PFSK-1 (cell line): ENCODE data around the gene KRTAP22-2.

Source experiments
- FOXP2 ChIP-seq: optimal IDR thresholded peaks from 2 replicates; pipeline ENCODE3; 2011; ENCODE audit warnings: borderline replicate concordance, control low read depth, inconsistent platforms; ENCODE audit not compliant: insufficient read depth; ENCODE audit errors: extremely low read length, extremely low read depth
- POLR2AphosphoS5 ChIP-seq: IDR thresholded peaks from 2 replicates; pipeline ENCODE4 v1.6.1; 2012; ENCODE audit warnings: low read depth, mild to moderate bottlenecking, control low read depth, low read length, moderate library complexity
- SIN3A ChIP-seq: IDR thresholded peaks from 2 replicates; pipeline ENCODE4 v1.6.1; 2012; ENCODE audit warnings: mild to moderate bottlenecking, low read length, moderate library complexity, borderline replicate concordance; ENCODE audit not compliant: insufficient read depth
- TAF1 ChIP-seq: IDR thresholded peaks from 2 replicates; pipeline ENCODE4 v1.6.1; 2012; ENCODE audit warnings: low read length, control low read depth, borderline replicate concordance; ENCODE audit not compliant: insufficient read depth
- TF ChIP-seq, protein P1 (sequence below), 2 experiments: IDR thresholded peaks; 2 replicates each; pipeline versions ENCODE4 v1.6.1 to v1.8.0; 2011 to 2012; ENCODE audit warnings: low read depth in 2 of 2, low read length in 2 of 2, control low read depth in 1 of 2, inconsistent platforms in 1 of 2, mild to moderate bottlenecking in 1 of 2, moderate library complexity in 1 of 2; ENCODE audit not compliant: insufficient read depth in 1 of 2

The KRTAP22-2 gene

DNA sequence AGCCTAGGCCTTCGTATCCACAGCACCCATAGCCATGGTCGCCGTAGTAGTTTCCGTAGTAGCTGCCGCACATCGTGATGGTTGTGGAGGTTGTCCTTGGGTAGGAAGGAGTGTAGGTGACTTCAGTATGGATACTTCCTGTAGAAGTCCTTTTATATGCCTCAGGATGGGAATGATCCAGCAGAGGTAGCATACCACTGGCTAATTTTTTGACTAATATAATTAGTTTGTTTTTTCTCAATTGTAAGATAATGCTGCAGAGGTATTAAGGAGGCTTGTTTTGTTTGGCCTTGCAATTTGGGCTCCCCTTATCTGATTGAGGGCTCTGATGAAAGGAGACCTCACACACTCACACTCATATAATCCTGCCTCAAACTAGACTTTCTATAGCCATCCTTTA, 8.6 kb upstream of the KRTAP22-2 start, which contains the start of gene KRTAP6-2:
KRTAP6-2 (minus strand) TSS at position 101 of the 400 bp plus-strand sequence; CDS start at position 73, 28 bp downstream.
- TF ChIP-seq SIN3A (no peak), FOXP2 (no peak), TAF1 (no peak), POLR2AphosphoS5 (no peak)
- TF ChIP-seq, protein P1, sequence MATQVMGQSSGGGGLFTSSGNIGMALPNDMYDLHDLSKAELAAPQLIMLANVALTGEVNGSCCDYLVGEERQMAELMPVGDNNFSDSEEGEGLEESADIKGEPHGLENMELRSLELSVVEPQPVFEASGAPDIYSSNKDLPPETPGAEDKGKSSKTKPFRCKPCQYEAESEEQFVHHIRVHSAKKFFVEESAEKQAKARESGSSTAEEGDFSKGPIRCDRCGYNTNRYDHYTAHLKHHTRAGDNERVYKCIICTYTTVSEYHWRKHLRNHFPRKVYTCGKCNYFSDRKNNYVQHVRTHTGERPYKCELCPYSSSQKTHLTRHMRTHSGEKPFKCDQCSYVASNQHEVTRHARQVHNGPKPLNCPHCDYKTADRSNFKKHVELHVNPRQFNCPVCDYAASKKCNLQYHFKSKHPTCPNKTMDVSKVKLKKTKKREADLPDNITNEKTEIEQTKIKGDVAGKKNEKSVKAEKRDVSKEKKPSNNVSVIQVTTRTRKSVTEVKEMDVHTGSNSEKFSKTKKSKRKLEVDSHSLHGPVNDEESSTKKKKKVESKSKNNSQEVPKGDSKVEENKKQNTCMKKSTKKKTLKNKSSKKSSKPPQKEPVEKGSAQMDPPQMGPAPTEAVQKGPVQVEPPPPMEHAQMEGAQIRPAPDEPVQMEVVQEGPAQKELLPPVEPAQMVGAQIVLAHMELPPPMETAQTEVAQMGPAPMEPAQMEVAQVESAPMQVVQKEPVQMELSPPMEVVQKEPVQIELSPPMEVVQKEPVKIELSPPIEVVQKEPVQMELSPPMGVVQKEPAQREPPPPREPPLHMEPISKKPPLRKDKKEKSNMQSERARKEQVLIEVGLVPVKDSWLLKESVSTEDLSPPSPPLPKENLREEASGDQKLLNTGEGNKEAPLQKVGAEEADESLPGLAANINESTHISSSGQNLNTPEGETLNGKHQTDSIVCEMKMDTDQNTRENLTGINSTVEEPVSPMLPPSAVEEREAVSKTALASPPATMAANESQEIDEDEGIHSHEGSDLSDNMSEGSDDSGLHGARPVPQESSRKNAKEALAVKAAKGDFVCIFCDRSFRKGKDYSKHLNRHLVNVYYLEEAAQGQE (IDR thresholded peaks at IDR 0.05; ENCODE audit: insufficient read depth in 1 of 2, low read depth in 2 of 2, low read length in 2 of 2): no peak

DNA sequence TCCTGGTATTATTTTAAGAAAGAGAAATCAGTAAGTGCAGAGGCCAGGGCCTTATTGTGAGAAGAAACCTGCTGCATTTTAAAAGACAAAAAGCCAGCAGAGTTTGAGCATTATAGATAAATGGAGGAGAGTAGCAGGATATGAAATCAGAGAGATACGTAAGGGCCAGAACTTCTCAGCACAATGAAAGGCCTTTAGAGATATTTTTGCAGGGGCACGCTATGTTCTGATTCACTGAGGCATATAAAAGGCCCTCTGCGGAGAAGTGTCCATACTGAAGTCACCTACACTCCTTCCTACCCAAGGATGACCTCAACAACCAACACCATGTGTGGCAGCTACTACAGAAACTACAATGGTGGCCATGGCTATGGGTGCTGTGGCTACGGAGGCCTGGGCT, 1.9 kb upstream of the KRTAP22-2 start, which contains the start of gene KRTAP6-3:
KRTAP6-3 (plus strand) TSS at position 301 of the 400 bp plus-strand sequence; CDS start at position 307, 6 bp downstream.
- no peak for TF ChIP-seq SIN3A
- TF ChIP-seq FOXP2: no peak
- TF ChIP-seq TAF1: no peak
- no peak for TF ChIP-seq POLR2AphosphoS5
- TF ChIP-seq, protein P1 (IDR thresholded peaks at IDR 0.05; ENCODE audit: insufficient read depth in 1 of 2, low read depth in 2 of 2, low read length in 2 of 2): no peak

DNA sequence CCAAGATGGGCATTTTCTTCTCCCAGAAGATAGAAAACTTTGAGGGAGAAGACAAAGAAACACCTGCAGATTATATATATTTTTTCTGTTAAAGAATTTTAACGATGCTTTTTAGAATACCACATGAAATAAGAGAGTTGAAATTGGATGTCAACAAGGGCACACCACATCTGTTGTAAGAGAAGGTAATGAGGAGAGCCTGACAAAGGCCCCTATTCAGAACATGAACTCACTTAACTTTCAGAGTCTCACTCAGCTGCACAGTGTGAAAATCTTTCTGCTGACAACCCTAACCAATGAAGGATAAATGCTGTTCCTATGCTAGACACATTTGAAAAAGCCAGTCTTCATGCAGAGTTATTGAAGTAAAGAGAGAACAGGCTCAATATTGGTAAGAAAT, 7.3 kb downstream of the KRTAP22-2 start:
- TF ChIP-seq POLR2AphosphoS5 (no peak), FOXP2 (no peak)

DNA sequence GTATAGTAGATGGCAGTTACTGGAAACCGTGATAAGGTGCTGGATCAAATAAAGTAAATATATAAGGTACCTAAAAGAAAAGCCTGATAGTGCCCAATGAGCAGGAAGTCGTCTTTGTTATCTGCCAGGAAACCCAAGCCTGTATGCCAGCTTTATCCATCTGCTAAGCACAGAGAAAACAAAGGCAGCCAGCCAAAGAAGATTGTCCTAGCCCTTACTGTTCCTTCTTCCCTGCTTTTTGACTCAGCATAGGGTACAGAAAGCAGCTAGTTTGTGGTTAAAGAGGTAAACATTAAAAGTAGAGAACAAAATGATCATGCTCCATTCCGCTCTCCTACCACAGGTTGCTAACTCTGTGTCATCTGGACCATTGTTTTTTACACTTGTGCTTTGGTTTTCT, 10.1 kb downstream of the KRTAP22-2 start:
- no peak for TF ChIP-seq SIN3A
- TF ChIP-seq, protein P1 (IDR thresholded peaks at IDR 0.05; ENCODE audit: insufficient read depth in 1 of 2, low read depth in 2 of 2, low read length in 2 of 2): no peak
- no peak for TF ChIP-seq POLR2AphosphoS5
- TF ChIP-seq FOXP2: no peak
- no peak for TF ChIP-seq TAF1

DNA sequence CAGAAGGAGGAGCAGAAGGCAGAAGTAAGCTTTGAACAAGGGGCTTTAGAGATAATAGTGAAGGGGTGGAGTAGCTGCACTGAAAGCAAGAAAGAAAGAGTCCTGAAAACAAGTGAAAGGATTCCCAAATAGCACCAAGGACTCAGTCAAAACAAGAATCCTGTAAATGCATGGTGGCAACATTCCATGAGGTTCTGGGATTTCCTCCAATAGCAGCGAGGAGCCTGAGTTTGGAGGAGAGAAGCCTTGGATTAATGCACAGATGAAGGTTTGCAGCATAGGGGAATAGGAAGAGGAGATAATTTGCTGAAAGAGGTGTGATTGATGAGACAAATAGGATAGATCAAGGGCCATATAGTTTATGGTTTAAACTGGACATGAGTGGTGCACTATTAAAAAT, 10.9 kb downstream of the KRTAP22-2 start:
- TF ChIP-seq SIN3A: no peak
- TF ChIP-seq, protein P1 (IDR thresholded peaks at IDR 0.05; ENCODE audit: insufficient read depth in 1 of 2, low read depth in 2 of 2, low read length in 2 of 2): no peak
- no peak for TF ChIP-seq TAF1
- no peak for TF ChIP-seq FOXP2
